Endothelial cell of umbilical vein (primary cell): ENCODE data around the gene TTC13. TPM values are rescaled to one million over a fixed set of nuclear protein-coding genes. Genes with fewer than 3 reads are reported as not detected.

ENCODE experiments used
- BruUV-seq: library from RNA; stranded (reverse); fragments of 400-500 nt; replicated peaks from 2 replicates; lab custom pipeline; 2021; lab: Mats Ljungman, UMichigan
- CTCF ChIA-PET: fragments of 300-600, 350-600 bp; sonication (Branson Sonifier 250); formaldehyde crosslinking; loops from one replicate; lab custom pipeline; 2021; ENCODE audit warnings: antibody characterized with exemption, inconsistent platforms; lab: Charles Lee
- POLR2A ChIA-PET: fragments of 300-600, 350-600 bp; sonication (Branson Sonifier 250); formaldehyde crosslinking; loops from one replicate; lab custom pipeline; 2021; ENCODE audit warnings: antibody characterized with exemption, inconsistent platforms; lab: Charles Lee
- DNase-seq: peaks from one replicate; pipeline ENCODE4 v3.0.0-alpha.2; 2011; ENCODE audit warnings: low read depth, low spot score
- FAIRE-seq: peaks from 2 replicates; lab custom pipeline; 2011; peaks lifted over from hg19 to GRCh38; lab: Jason Lieb, UNC
- H2AFZ ChIP-seq: 2 replicates; pipeline ENCODE4 v1.6.0; 2012; ENCODE audit warnings: low read depth, low read length, control low read depth, inconsistent platforms
- H3K27ac ChIP-seq: 2 replicates; pipeline ENCODE4 v1.5.1; 2011; ENCODE audit warnings: low read depth, mild to moderate bottlenecking, control low read depth, low read length, moderate library complexity; ENCODE audit not compliant: insufficient read depth
- H3K27me3 ChIP-seq, 2 experiments: 2 replicates each; pipeline versions ENCODE4 v1.6.0 to v1.6.1; 2011; ENCODE audit warnings: low read length in 2 of 2, mixed read lengths in 1 of 2; ENCODE audit not compliant: control insufficient read depth in 2 of 2, insufficient read depth in 2 of 2
- H3K36me3 ChIP-seq, 2 experiments: 2 replicates in 1 of 2; 3 replicates in 1 of 2; pipeline ENCODE4 v1.5.1; 2011; ENCODE audit warnings: low read length in 2 of 2, mild to moderate bottlenecking in 1 of 2, moderate library complexity in 1 of 2; ENCODE audit not compliant: control insufficient read depth in 2 of 2, insufficient read depth in 2 of 2; ENCODE audit errors: extremely low read depth in 1 of 2
- H3K4me1 ChIP-seq: 3 replicates; pipeline ENCODE4 v1.5.1; 2011; ENCODE audit warnings: mild to moderate bottlenecking, low read length; ENCODE audit not compliant: control insufficient read depth, insufficient read depth; ENCODE audit errors: extremely low read depth
- H3K4me2 ChIP-seq: 2 replicates; pipeline ENCODE4 v1.6.1; 2011; ENCODE audit warnings: low read length, control low read depth, mixed read lengths; ENCODE audit not compliant: insufficient read depth
- H3K4me3 ChIP-seq, 3 experiments: fragments of 200-600 bp in 1 of 3; sonication (generic), shearing (Covaris generic) in 1 of 3; replicated peaks in 1 of 3; 2 replicates each; pipeline ENCODE4 v1.5.1; 2011 to 2016; ENCODE audit warnings: control low read depth in 3 of 3, low read length in 3 of 3, mild to moderate bottlenecking in 2 of 3, inconsistent platforms in 1 of 3, low read depth in 1 of 3, moderate library complexity in 1 of 3; ENCODE audit not compliant: insufficient read depth in 1 of 3
- H3K79me2 ChIP-seq: 2 replicates; pipeline ENCODE4 v1.6.0; 2012; ENCODE audit warnings: low read length, inconsistent platforms; ENCODE audit not compliant: control insufficient read depth, insufficient read depth
- H3K9ac ChIP-seq: replicated peaks from 2 replicates; pipeline ENCODE3; 2011; ENCODE audit warnings: low read length, control low read depth; ENCODE audit not compliant: insufficient read depth; ENCODE audit errors: extremely low read depth
- H3K9me1 ChIP-seq: replicated peaks from 3 replicates; pipeline ENCODE4 v1.6.0; 2011; ENCODE audit warnings: mild to moderate bottlenecking, low read length; ENCODE audit not compliant: control insufficient read depth, insufficient read depth; ENCODE audit errors: extremely low read depth
- H3K9me3 ChIP-seq: replicated peaks from 2 replicates; pipeline ENCODE4 v1.5.1; 2012; ENCODE audit warnings: low read length, inconsistent platforms; ENCODE audit not compliant: control insufficient read depth, insufficient read depth
- H4K20me1 ChIP-seq: replicated peaks from 2 replicates; pipeline ENCODE3; 2011; ENCODE audit warnings: mild to moderate bottlenecking, low read length; ENCODE audit not compliant: control insufficient read depth, insufficient read depth; ENCODE audit errors: extremely low read depth
- EZH2 ChIP-seq: IDR thresholded peaks from 2 replicates; pipeline ENCODE4 v1.6.1; 2012; ENCODE audit warnings: borderline replicate concordance, low read depth, mild to moderate bottlenecking, moderate library complexity, low read length, inconsistent platforms; ENCODE audit not compliant: severe bottlenecking
- FOS ChIP-seq: IDR thresholded peaks from 2 replicates; pipeline ENCODE4 v1.6.1; 2011; ENCODE audit warnings: mild to moderate bottlenecking, low read length, moderate library complexity, borderline replicate concordance; ENCODE audit not compliant: insufficient read depth
- GATA2 ChIP-seq: IDR thresholded peaks from 2 replicates; pipeline ENCODE4 v1.7.0; 2011; ENCODE audit warnings: low read depth, mild to moderate bottlenecking, moderate library complexity, mixed read lengths, low read length; ENCODE audit not compliant: insufficient read length, insufficient read depth
- JUN ChIP-seq: IDR thresholded peaks from 2 replicates; pipeline ENCODE4 v1.6.1; 2011; ENCODE audit warnings: borderline replicate concordance, low read depth; ENCODE audit not compliant: insufficient read length, insufficient read depth
- MYC ChIP-seq: IDR thresholded peaks from one replicate; pipeline ENCODE4 v1.6.1; 2011; ENCODE audit warnings: mild to moderate bottlenecking, low read depth, low read length
- POLR2A ChIP-seq: IDR thresholded peaks from 2 replicates; pipeline ENCODE4 v1.6.1; 2012; ENCODE audit warnings: low read depth, mild to moderate bottlenecking, control low read depth, low read length
- POLR2AphosphoS5 ChIP-seq: IDR thresholded peaks from 2 replicates; pipeline ENCODE4 v1.6.1; 2012; ENCODE audit warnings: low read depth, mild to moderate bottlenecking, control low read depth, low read length, moderate library complexity; ENCODE audit not compliant: insufficient read depth
- dilution Hi-C: fragments of 300-500 bp; cut with MboI; formaldehyde crosslinking; loops from one replicate; pipeline ENCODE4 v1.15.0; 2019; ENCODE audit warnings: low sequenced_read_pairs; ENCODE audit not compliant: extremely low pct_ligation_motif_present
- intact Hi-C: fragments of 100-400 bp; cut with micrococcal nuclease; formaldehyde crosslinking; loops from one replicate; pipeline ENCODE4 v1.10.0; 2022
- polyA plus RNA-seq, 4 experiments: library from polyadenylated mRNA; depleted of rRNA in 3 of 4; stranded (reverse) in 3 of 4; unstranded in 1 of 4; fragments of >200 nt; gene quantifications; 2 replicates each; pipeline versions ENCODE4 v1.2.1 to v1.2.3, GENCODE V29; 2011 to 2012; ENCODE audit warnings: missing spikeins in 1 of 4
- total RNA-seq: library from RNA; stranded (reverse); gene quantifications from 2 replicates; pipeline ENCODE4 v1.2.3, GENCODE V29; 2021
- TF ChIP-seq, protein P1 (sequence below), 2 donors: IDR thresholded peaks; 1 replicate in 1 of 2; 2 replicates in 1 of 2; pipeline ENCODE4 v1.5.1; 2011; ENCODE audit warnings: low read length in 2 of 2, mild to moderate bottlenecking in 2 of 2, moderate library complexity in 2 of 2, control low read depth in 1 of 2, inconsistent platforms in 1 of 2, low read depth in 1 of 2; ENCODE audit not compliant: insufficient read depth in 1 of 2; ENCODE audit errors: extremely low read depth in 1 of 2
- TF ChIP-seq, protein P2 (sequence below): IDR thresholded peaks from 2 replicates; pipeline ENCODE4 v1.6.1; 2011; ENCODE audit not compliant: insufficient read depth, insufficient read length

Gene TTC13
- total and polyA plus RNA-seq, 2 donors (not counting 3 experiments of a cell fraction or from before 2014, with no cell fraction given): 8.8 to 23.9 TPM

DNA sequence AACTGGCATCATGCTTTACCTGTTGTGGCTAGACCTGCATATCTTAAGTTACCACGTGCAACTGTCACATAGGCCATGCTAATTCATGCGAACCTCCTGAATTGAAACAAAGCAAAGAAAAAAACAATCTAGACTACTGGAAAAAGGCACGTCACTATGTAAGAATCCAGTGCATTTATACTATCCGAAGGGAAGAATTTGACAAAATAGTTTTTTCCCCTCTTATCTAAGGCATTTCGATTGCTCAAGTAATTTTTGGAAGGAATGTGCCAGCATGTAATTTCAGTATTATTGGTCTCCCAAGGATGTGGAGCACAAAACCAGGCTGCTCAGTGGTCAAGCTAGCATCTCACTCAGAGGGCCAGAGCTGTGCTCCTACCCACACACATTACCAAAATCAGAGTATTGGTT lies 78.8 kb downstream of the TTC13 start:
- H3K9me1 ChIP-seq: no peaks in the 10 kb centered on the region
- TF ChIP-seq FOS (no peak), POLR2AphosphoS5 (no peak), EZH2 (no peak), JUN (no peak), POLR2A (no peak), MYC (no peak), GATA2 (no peak)
- TF ChIP-seq, protein P1, sequence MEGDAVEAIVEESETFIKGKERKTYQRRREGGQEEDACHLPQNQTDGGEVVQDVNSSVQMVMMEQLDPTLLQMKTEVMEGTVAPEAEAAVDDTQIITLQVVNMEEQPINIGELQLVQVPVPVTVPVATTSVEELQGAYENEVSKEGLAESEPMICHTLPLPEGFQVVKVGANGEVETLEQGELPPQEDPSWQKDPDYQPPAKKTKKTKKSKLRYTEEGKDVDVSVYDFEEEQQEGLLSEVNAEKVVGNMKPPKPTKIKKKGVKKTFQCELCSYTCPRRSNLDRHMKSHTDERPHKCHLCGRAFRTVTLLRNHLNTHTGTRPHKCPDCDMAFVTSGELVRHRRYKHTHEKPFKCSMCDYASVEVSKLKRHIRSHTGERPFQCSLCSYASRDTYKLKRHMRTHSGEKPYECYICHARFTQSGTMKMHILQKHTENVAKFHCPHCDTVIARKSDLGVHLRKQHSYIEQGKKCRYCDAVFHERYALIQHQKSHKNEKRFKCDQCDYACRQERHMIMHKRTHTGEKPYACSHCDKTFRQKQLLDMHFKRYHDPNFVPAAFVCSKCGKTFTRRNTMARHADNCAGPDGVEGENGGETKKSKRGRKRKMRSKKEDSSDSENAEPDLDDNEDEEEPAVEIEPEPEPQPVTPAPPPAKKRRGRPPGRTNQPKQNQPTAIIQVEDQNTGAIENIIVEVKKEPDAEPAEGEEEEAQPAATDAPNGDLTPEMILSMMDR (IDR thresholded peaks at IDR 0.05; ENCODE audit: extremely low read depth in 1 of 2, insufficient read depth in 1 of 2, low read depth in 1 of 2, low read length in 2 of 2): no peak
- TF ChIP-seq, protein P2, sequence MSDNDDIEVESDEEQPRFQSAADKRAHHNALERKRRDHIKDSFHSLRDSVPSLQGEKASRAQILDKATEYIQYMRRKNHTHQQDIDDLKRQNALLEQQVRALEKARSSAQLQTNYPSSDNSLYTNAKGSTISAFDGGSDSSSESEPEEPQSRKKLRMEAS: no peak
- no peaks in the 10 kb centered on the region for H3K9me3 ChIP-seq
- POLR2A ChIA-PET: no interaction called here
- H3K36me3 ChIP-seq: peaks cover 0 to 3% of the 10 kb centered on the region in 2 experiments
- intact Hi-C loops: no loop called here
- no peaks in the 10 kb centered on the region for H3K4me1 ChIP-seq
- no peak overlapping the region for H3K4me2 ChIP-seq
- H3K79me2 ChIP-seq: no peaks in the 10 kb centered on the region
- H3K4me3 ChIP-seq: no peak overlapping the region
- H3K27ac ChIP-seq: no peak overlapping the region
- no peaks in the 10 kb centered on the region for H4K20me1 ChIP-seq
- peaks cover 0 to 2% of the 10 kb centered on the region in 2 experiments for H3K27me3 ChIP-seq
- DNase-seq: no peak
- FAIRE-seq: no peak
- no TSS peak for BruUV-seq
- H3K9ac ChIP-seq: no peak overlapping the region
- H2AFZ ChIP-seq: no peak overlapping the region
- CTCF ChIA-PET: interaction anchor here (1.3 kb wide), 1 partner anchor 193 kb away, joined by 3 read pairs; no protein-coding TSS in a partner anchor
- dilution Hi-C loops: no loop called here
